B cell (primary cell): Measurements from ENCODE around the gene GP1BB. TPM values are rescaled to one million over a fixed set of nuclear protein-coding genes. Genes with fewer than 3 reads are reported as not detected.

ENCODE experiments used
- ATAC-seq: fragments of 200-7000 bp; cut with Tn5 transposase; one replicate; pipeline ENCODE4 v1.10.0; 2021; ENCODE audit warnings: low read depth, mild to moderate bottlenecking, moderate number of reproducible peaks, moderate library complexity
- CTCF ChIA-PET: fragments of 350-600 bp; sonication (Branson Sonifier 250); formaldehyde crosslinking; loops from one replicate; lab custom pipeline; 2021; ENCODE audit warnings: antibody characterized with exemption, inconsistent platforms; lab: Charles Lee
- POLR2A ChIA-PET: fragments of 350-600 bp; sonication (Branson Sonifier 250); formaldehyde crosslinking; loops from one replicate; lab custom pipeline; 2021; ENCODE audit warnings: antibody characterized with exemption; lab: Charles Lee
- DNase-seq: peaks from one replicate; pipeline ENCODE4 v3.0.0; 2013
- H2AFZ ChIP-seq: 2 replicates; pipeline ENCODE4 v1.6.1; 2012; ENCODE audit warnings: mild to moderate bottlenecking, low read depth, low read length; ENCODE audit not compliant: insufficient read depth, poor library complexity, severe bottlenecking
- H3K27ac ChIP-seq, 2 donors: 1 replicate in 1 of 2; 2 replicates in 1 of 2; pipeline ENCODE4 v1.5.1; 2012 to 2013; ENCODE audit warnings: low read length in 2 of 2, mild to moderate bottlenecking in 2 of 2, moderate library complexity in 1 of 2
- H3K27me3 ChIP-seq, 4 experiments: fragments of 200-600 bp in 1 of 4; sonication (generic) in 1 of 4; replicated peaks in 1 of 4; 1 replicate in 2 of 4; 2 replicates in 2 of 4; pipeline versions ENCODE4 v1.6.1 to v1.7.0; 2013 to 2016; ENCODE audit warnings: low read length in 3 of 4, mild to moderate bottlenecking in 2 of 4, mixed read lengths in 1 of 4, moderate library complexity in 1 of 4; ENCODE audit not compliant: insufficient read depth in 4 of 4, control insufficient read depth in 3 of 4; ENCODE audit errors: control extremely low read depth in 1 of 4
- H3K36me3 ChIP-seq, 2 experiments: replicated peaks in 1 of 2; 1 replicate in 1 of 2; 2 replicates in 1 of 2; pipeline versions ENCODE4 v1.6.1 to v1.7.1; 2013; ENCODE audit warnings: low read length in 1 of 2; ENCODE audit not compliant: insufficient read depth in 2 of 2, control insufficient read depth in 1 of 2; ENCODE audit errors: control extremely low read depth in 1 of 2, extremely low read depth in 1 of 2
- H3K4me1 ChIP-seq, 2 donors: fragments of 200-600 bp in 1 of 2; sonication (generic) in 1 of 2; 1 replicate in 1 of 2; 2 replicates in 1 of 2; pipeline versions ENCODE4 v1.5.1 to v1.6.1; 2013 to 2017; ENCODE audit warnings: low read length in 2 of 2; ENCODE audit not compliant: control insufficient read depth in 2 of 2, insufficient read depth in 2 of 2
- H3K4me2 ChIP-seq: replicated peaks from 2 replicates; pipeline ENCODE3; 2012; ENCODE audit warnings: mild to moderate bottlenecking, low read depth, low read length; ENCODE audit not compliant: poor library complexity, severe bottlenecking
- H3K4me3 ChIP-seq, 5 experiments: fragments of 200-600 bp in 1 of 5; sonication (generic) in 1 of 5; 1 replicate in 3 of 5; 2 replicates in 2 of 5; pipeline versions ENCODE4 v1.5.1 to v1.7.0; 2011 to 2016; ENCODE audit warnings: low read length in 4 of 5, mild to moderate bottlenecking in 4 of 5, low read depth in 2 of 5, control low read depth in 1 of 5, moderate library complexity in 1 of 5; ENCODE audit not compliant: insufficient read depth in 1 of 5; ENCODE audit errors: control extremely low read depth in 1 of 5, extremely low read depth in 1 of 5
- H3K79me2 ChIP-seq: fragments of 200-600 bp; sonication (generic); one replicate; pipeline ENCODE4 v1.6.0; 2016; ENCODE audit warnings: low read length; ENCODE audit not compliant: control insufficient read depth, insufficient read depth
- H3K9ac ChIP-seq: fragments of 200-600 bp; sonication (generic); 2 replicates; pipeline ENCODE4 v1.6.1; 2017; ENCODE audit warnings: mild to moderate bottlenecking, low read length, moderate library complexity
- H3K9me3 ChIP-seq, 3 donors: one replicate each; pipeline versions ENCODE4 v1.6.1 to v1.7.1; 2013; ENCODE audit warnings: low read length in 2 of 3; ENCODE audit not compliant: control insufficient read depth in 2 of 3, insufficient read depth in 1 of 3; ENCODE audit errors: control extremely low read depth in 1 of 3
- H4K20me1 ChIP-seq: 2 replicates; pipeline ENCODE4 v1.6.0; 2012; ENCODE audit warnings: mild to moderate bottlenecking, low read length; ENCODE audit not compliant: insufficient read depth, control insufficient read depth, poor library complexity, severe bottlenecking
- H3K27ac Mint-ChIP-seq: one replicate; pipeline ENCODE4 v1.8.0; 2021; ENCODE audit warnings: mixed read lengths
- H3K27me3 Mint-ChIP-seq: one replicate; pipeline ENCODE4 v1.8.0; 2021; ENCODE audit warnings: mixed read lengths
- H3K4me1 Mint-ChIP-seq: one replicate; pipeline ENCODE4 v1.8.0; 2021; ENCODE audit warnings: mixed read lengths
- H3K4me3 Mint-ChIP-seq: one replicate; pipeline ENCODE4 v1.8.0; 2021; ENCODE audit warnings: mixed read lengths
- H3K9me3 Mint-ChIP-seq: one replicate; pipeline ENCODE4 v1.8.0; 2022; ENCODE audit warnings: mixed read lengths; ENCODE audit not compliant: insufficient read depth
- CTCF ChIP-seq: fragments of 200-600 bp; IDR thresholded peaks from one replicate; pipeline ENCODE4 v1.8.0; 2022; ENCODE audit warnings: antibody characterized with exemption, mild to moderate bottlenecking
- EZH2 ChIP-seq: IDR thresholded peaks from 2 replicates; pipeline ENCODE4 v1.6.1; 2012; ENCODE audit warnings: borderline replicate concordance, low read depth, mild to moderate bottlenecking, moderate library complexity, low read length; ENCODE audit not compliant: insufficient read depth, poor library complexity, severe bottlenecking
- WGBS: methylation state at CpG from one replicate; pipeline ENCODE4 v1.1.5; 2013; ENCODE audit warnings: missing lambda C conversion rate; ENCODE audit not compliant: insufficient coverage; 5-methylcytosine and 5-hydroxymethylcytosine counted together
- intact Hi-C: fragments of 100-400 bp; cut with micrococcal nuclease; formaldehyde crosslinking; loops from one replicate; pipeline ENCODE4 v1.10.0; 2022
- polyA plus RNA-seq: library from polyadenylated mRNA; depleted of rRNA; stranded (reverse); fragments of >200 nt; gene quantifications from 2 replicates; pipeline ENCODE4 v1.2.3, GENCODE V29; 2012
- total RNA-seq, 2 donors: library from RNA; stranded (reverse); fragments of 120-200 nt in 1 of 2; gene quantifications; 1 replicate in 1 of 2; 2 replicates in 1 of 2; pipeline versions ENCODE4 v1.2.3 to v1.2.4, GENCODE V29; 2013 to 2022

The GP1BB gene
- total and polyA plus RNA-seq, 2 donors (not counting 1 experiment from before 2014, with no cell fraction given), result 0.31 TPM; not detected in 1

GRCh38 chr22:19757985-19758895, 34.9 kb downstream of the GP1BB start:
- Histone ChIP-seq H3K4me2 (no peak overlapping the region), H3K27ac (no peak overlapping the region), H3K79me2 (no peaks in the 10 kb centered on the region), H3K4me3 (no peak overlapping the region), H3K9ac (no peak overlapping the region), H3K9me3 (peaks cover 0 to 22% (median 0%) of the 10 kb centered on the region in 3 donors), H3K36me3 (no peaks in the 10 kb centered on the region), H3K27me3 (peaks cover 0 to 81% (median 45%) of the 10 kb centered on the region in 4 experiments), H2AFZ (no peak overlapping the region), H4K20me1 (no peaks in the 10 kb centered on the region), H3K4me1 (peaks cover 34 to 46% of the 10 kb centered on the region in 2 donors)
- Mint-ChIP-seq H3K27ac (no peak overlapping the region), H3K27me3 (peaks cover 54% of the 10 kb centered on the region), H3K4me3 (peak overlapping the region; percentile 83), H3K9me3 (no peaks in the 10 kb centered on the region), H3K4me1 (peaks cover 39% of the 10 kb centered on the region)
- CTCF ChIA-PET, result interaction anchor here (2.3 kb wide), 1 partner anchor 27 kb away, joined by 20 read pairs; no protein-coding TSS in a partner anchor
- POLR2A ChIA-PET, result no interaction called here
- 51% methylated on average over 42 of the region's 43 CpGs for WGBS
- intact Hi-C loops, result no loop called here
- ATAC-seq (no peak), DNase-seq (no peak)
- TF ChIP-seq CTCF (no peak), EZH2 (no peak)

- H3K9me3 Mint-ChIP-seq, result no peaks in the 10 kb centered on the region
- peaks cover 34 to 46% of the 10 kb centered on the region in 2 donors for H3K4me1 ChIP-seq
- H2AFZ ChIP-seq, result no peak overlapping the region
- ATAC-seq, result no peak
- H3K4me1 Mint-ChIP-seq, result peaks cover 39% of the 10 kb centered on the region
- no peaks in the 10 kb centered on the region for H3K79me2 ChIP-seq
- H3K4me2 ChIP-seq, result peak overlapping the region; percentile 69
- H3K27me3 ChIP-seq, result peaks cover 0 to 82% (median 43%) of the 10 kb centered on the region in 4 experiments
- no peak for DNase-seq
- peaks cover 50% of the 10 kb centered on the region for H3K27me3 Mint-ChIP-seq
- H3K9me3 ChIP-seq, result peaks cover 0 to 22% (median 0%) of the 10 kb centered on the region in 3 donors
- H3K36me3 ChIP-seq, result no peaks in the 10 kb centered on the region
- no peak overlapping the region for H3K27ac ChIP-seq
- H3K9ac ChIP-seq, result no peak overlapping the region
- H3K4me3 ChIP-seq, result no peak overlapping the region
- intact Hi-C loops, result no loop called here
- POLR2A ChIA-PET, result no interaction called here
- no peak overlapping the region for H3K27ac Mint-ChIP-seq
- H3K4me3 Mint-ChIP-seq, result no peak overlapping the region
- CTCF ChIA-PET, result no interaction called here
- WGBS, result 15% methylated on average over 21 of the region's 21 CpGs
- TF ChIP-seq EZH2, result no peak
- H4K20me1 ChIP-seq, result no peaks in the 10 kb centered on the region
Measured at GRCh38 chr22:19758896-19759426, 35.6 kb downstream of the GP1BB start.
